HT1080 (cell line): Measurements from ENCODE around the gene TES. TPM values are rescaled to one million over a fixed set of nuclear protein-coding genes. Genes with fewer than 3 reads are reported as not detected.
A peak's percentile ranks its signal among the peaks of the same experiment; 100 is the strongest.
"Not testable (repeated sequence)": the region's sequence is repeated elsewhere in the genome, so short reads cannot be mapped to it uniquely, and the experiment has no call there.

Experiments
- DNase-seq: peaks from one replicate; pipeline ENCODE4 v3.0.0-alpha.2; 2015; ENCODE audit warnings: low read depth
- total RNA-seq: library from RNA; depleted of rRNA; stranded (reverse); fragments of >200 nt; shearing (Covaris generic); gene quantifications from 2 replicates; pipeline ENCODE4 v1.2.3, GENCODE V29; 2014

Gene TES
- total RNA-seq, 1 experiment from 2014 or later: 54.8 TPM

GRCh38 chr7:116242178-116242577 lies 31.8 kb downstream of the TES start:
- DNase-seq: no peak

- DNase-seq: no peak
Observed at GRCh38 chr7:116242759-116243158, 32.4 kb downstream of the TES start.

GRCh38 chr7:116244803-116245202 lies 34.5 kb downstream of the TES start:
- DNase-seq: not testable (repeated sequence)

- no peak for DNase-seq
Observed at GRCh38 chr7:116246357-116246756, 36.0 kb downstream of the TES start.

- DNase-seq: peak; percentile 31
Observed at GRCh38 chr7:116249969-116250553, 39.7 kb downstream of the TES start.

GRCh38 chr7:116251675-116252074 lies 41.3 kb downstream of the TES start:
- DNase-seq: no peak

- DNase-seq: no peak
Observed at GRCh38 chr7:116252249-116252648, 41.9 kb downstream of the TES start.

- no peak for DNase-seq
Observed at GRCh38 chr7:116257156-116257555, 46.8 kb downstream of the TES start.

- peak; percentile 54 for DNase-seq
Observed at GRCh38 chr7:116258734-116259133, 48.4 kb downstream of the TES start.

- DNase-seq: no peak
Observed at GRCh38 chr7:116259156-116259870, 49.0 kb downstream of the TES start.

- peak; percentile 87 for DNase-seq
Observed at GRCh38 chr7:116259871-116260440, 49.6 kb downstream of the TES start.

- DNase-seq: no peak
Observed at GRCh38 chr7:116261904-116262303, 51.6 kb downstream of the TES start.

GRCh38 chr7:116265881-116266280 lies 55.5 kb downstream of the TES start:
- DNase-seq: no peak

GRCh38 chr7:116269466-116269865 lies 59.1 kb downstream of the TES start:
- DNase-seq: no peak

GRCh38 chr7:116271161-116271913 lies 61.0 kb downstream of the TES start:
- no peak for DNase-seq

GRCh38 chr7:116271963-116272886 lies 61.9 kb downstream of the TES start:
- peak; percentile 97 for DNase-seq

- DNase-seq: no peak
Observed at GRCh38 chr7:116273283-116273917, 63.1 kb downstream of the TES start.

GRCh38 chr7:116273918-116274301 lies 63.6 kb downstream of the TES start:
- DNase-seq: no peak

GRCh38 chr7:116277070-116277469 lies 66.7 kb downstream of the TES start:
- no peak for DNase-seq

- DNase-seq: no peak
Observed at GRCh38 chr7:116279217-116279616, 68.9 kb downstream of the TES start.

GRCh38 chr7:116280803-116281202 lies 70.5 kb downstream of the TES start:
- DNase-seq: no peak
